ENCODE measurements around the gene SLC25A4.
"Not testable (repeated sequence)": the region's sequence is repeated elsewhere in the genome, so short reads cannot be mapped to it uniquely, and the experiment has no call there.

SLC25A4 gene

DNA sequence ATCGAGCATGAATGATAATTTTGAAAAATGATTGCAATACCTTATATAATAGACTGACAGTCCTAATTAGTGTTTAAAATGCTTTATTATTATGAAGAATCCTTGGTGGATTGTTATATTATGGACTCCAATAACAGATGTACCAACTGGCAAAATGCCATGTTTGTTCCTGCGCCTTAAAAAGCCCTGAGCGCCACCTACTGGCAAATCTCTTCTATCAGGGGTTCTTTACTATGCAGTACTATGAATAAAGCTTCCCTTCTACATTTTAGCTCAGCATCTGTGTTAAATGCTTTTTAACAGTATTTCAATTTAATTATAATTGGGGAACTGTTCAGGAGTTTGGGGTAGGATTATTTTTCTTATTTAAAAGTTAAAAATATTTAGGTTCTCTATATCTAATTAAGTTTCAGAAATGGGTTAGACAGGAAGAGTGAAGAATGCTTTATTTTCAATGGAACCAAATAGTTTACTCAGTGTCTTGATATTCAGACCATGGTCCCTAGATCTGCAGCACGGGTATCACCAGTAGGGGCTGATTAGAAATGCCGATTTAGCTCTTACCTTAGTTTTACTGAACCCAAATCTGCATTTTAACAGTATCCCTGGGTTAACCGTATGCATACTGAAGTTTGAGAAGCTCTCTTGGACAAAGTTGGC is 40.7 kb downstream of the SLC25A4 start:
- DNase-seq (ENCODE audit: low spot score) = peak; percentile 56

DNA sequence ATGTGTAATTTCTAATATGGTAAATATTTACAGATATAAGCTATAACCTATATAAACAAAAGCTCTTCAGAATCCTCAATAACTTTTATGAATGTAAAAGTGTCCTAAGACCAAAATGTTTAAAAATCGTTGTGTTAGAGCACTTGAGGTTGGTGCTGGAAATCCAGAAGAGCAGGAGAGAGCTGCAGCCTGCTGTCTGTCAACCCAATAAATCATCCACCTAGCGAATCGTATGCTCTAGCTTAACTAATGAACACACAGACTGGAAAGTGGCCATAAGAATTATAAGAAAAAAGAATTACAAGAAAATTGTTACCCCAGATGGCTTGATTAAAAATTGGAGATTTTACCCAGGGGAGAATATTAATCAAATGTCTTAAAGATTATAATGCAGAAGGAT is 43.7 kb downstream of the SLC25A4 start:
- no peak for DNase-seq (ENCODE audit: low spot score)

DNA sequence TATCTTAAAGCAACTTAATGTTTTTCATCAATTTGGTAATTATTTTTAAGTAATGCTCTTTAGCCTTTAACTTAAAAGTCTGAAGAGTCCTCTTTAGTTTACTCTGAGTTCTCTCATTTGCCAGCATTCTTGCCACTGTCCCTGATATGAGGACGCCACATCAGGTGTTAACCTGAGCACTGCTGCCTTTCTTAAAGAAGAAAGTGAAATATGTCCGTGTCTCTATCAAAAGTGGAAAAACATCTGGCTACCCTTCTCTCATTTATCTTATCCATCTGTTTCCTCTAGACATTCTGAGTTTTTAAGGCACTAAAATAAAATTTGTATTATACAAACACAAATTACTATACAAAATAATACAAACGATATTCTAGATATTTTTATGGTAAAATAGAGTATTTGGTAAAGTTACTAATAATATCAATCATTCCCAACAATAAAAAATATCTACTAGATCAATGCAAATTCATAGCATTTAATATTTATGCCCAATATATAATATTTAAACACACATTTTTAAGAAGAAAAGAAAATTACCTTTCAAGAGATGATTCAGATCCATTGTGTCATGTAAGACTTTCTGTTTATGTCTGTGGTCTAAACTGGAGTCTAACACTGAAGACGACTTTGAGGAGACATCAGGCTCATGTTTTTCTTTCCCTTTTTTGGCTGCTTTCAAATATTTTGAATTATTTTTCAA is 46.7 kb downstream of the SLC25A4 start:
- DNase-seq (ENCODE audit: low spot score) = no peak

DNA sequence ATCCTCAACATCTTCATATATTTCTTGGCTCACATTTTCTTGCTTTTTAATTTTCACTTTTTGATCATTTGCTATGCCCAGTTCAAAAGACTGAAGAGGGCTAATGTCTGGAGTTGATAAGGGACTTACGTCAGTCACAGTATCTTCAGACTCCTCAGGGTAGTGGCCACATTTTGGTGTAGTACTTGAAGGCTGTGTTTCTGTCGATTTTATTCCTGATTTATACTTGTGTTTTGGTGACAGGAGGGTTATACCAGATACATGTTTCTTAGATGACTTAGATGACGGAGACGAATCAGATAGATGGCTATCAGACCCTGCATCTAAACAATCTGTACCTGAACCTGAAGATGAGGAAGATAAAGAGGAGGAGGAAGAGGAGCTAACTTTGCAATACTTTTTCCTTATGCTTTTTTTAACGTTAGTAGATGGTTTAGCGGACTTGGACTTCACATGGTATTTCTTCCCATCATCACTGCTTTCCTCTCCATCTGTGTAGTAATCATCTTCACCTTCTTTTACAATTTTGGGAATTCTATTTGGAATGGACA is 47.3 kb downstream of the SLC25A4 start:
- no peak for DNase-seq (ENCODE audit: low spot score)

DNA sequence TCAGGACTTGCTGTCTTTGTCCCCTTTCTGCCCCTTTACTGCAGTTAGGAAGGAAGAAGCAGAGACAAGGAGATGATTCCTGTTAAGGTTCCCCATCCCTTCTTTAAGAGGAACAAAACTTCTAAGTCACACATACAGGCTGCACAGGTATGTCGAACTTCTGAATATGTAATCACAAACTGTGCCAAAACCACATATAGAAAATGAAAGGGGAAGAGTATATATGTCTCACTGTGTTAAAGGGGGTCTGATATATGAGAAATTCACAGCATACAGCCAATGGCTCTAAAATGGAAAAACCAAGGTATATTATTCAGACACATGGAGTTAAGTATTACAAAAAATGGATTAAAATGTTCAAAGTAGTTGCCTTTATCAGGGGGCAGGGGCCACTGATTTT is 49.0 kb downstream of the SLC25A4 start:
- DNase-seq (ENCODE audit: low spot score) = no peak

DNA sequence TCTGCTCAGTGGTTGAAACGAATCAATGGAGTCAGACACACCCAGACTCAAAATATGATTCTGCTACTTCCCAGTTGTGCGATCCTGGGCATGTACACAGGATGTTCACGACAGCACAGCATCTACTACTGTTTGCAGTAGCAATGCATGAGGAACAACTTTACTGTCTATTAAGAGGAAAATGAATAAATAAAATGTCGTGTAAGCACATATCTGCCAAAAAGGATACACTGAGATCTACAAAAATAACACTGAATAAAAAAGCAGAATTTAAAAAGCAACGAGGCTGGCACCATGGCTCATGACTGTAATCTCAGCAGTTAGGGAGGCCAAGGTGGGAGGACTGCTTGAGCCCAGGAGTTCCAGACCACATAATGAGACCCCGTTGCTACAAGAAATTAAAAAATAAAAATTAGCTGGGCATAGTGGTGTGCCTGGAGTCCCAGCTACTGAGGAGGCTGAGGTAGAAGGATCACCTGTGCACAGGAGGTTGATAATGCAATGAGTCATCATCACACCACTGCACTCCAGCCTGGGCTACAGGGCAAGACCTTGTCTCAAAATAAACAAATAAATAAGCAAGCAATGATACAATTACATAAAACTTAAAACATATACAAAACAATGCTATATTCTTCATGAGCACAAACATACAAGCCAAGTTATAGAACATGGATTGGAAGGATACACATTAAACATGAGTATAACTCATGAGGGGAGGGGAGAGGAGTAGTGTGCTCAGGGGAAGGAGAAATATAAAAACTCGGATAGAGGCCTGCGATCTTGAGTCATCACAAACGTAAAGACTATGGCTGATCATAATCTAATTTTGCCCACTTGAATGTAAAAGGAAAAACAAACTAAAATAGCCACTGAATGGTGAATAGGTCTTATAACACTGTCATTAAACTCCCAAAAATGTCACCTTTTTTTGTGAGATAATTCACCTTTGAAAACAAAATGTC is 52.1 kb downstream of the SLC25A4 start:
- DNase-seq (ENCODE audit: low spot score) = no peak

DNA sequence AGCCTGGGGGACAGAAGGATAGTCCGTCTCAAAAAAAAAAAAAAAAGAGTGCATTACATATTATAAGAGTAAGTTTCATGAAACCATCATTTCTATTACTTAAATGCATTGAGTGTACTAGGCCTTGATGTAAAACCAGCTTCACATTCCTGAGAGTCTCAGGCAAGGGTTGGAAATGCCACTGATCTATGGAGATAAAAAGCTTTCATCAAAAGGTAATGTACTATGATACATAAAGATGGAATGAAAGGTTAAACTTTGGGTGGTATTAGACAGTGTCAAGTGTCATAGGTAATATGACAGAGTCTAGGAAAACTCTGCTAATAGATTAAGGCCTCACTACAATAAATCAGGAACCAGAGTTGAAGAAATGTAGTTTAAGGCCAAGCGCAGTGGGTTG is 53.4 kb downstream of the SLC25A4 start:
- DNase-seq (ENCODE audit: low spot score) = no peak

DNA sequence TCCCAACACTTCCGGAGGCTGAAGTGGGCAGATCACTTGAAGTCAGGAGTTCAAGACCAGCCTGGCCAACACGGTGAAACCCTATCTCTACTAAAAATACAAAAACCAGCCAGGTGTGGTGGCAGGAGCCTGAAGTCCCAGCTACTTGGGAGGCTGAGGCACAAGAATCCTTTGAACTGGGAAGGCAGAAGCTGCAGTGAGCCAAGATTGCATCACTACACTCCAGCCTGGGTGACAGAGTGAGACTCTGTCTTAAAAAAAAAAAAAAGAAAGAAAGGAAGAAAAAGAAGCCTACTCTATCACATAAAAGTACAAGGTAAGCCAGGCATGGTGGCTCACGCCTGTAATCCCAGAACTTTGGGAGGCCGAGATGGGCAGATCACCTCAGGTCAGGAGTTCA is 55.1 kb downstream of the SLC25A4 start:
- not testable (repeated sequence) for DNase-seq (ENCODE audit: low spot score)

All from AG08396 (cell line).